CD4-positive, alpha-beta T cell (primary cell): Measurements from ENCODE around the gene LRP1B. TPM values are rescaled to one million over a fixed set of nuclear protein-coding genes. Genes with fewer than 3 reads are reported as not detected.

ENCODE experiments used
- ATAC-seq: fragments of 200-7000 bp; cut with Tn5 transposase; one replicate; pipeline ENCODE4 v1.10.0; 2022; ENCODE audit warnings: mild to moderate bottlenecking; ENCODE audit not compliant: poor library complexity
- CTCF ChIA-PET: fragments of 350-600 bp; sonication (Branson Sonifier 250); formaldehyde crosslinking; loops from one replicate; lab custom pipeline; 2021; ENCODE audit warnings: antibody characterized with exemption, inconsistent platforms; lab: Charles Lee
- POLR2A ChIA-PET: fragments of 350-600 bp; sonication (Branson Sonifier 250); formaldehyde crosslinking; loops from one replicate; lab custom pipeline; 2021; ENCODE audit warnings: antibody characterized with exemption, inconsistent platforms; lab: Charles Lee
- DNase-seq, 14 experiments: peaks; one replicate each; pipeline ENCODE4 v3.0.0-alpha.2; 2013 to 2020; ENCODE audit warnings: mixed read lengths in 2 of 14
- H3K27ac ChIP-seq, 2 donors: one replicate each; pipeline versions ENCODE4 v1.5.1 to v1.7.0; 2013; ENCODE audit warnings: low read length in 2 of 2, low read depth in 1 of 2, mild to moderate bottlenecking in 1 of 2
- H3K27me3 ChIP-seq, 2 experiments: 1 replicate in 1 of 2; 2 replicates in 1 of 2; pipeline versions ENCODE4 v1.6.1 to v1.7.0; 2013; ENCODE audit warnings: low read length in 2 of 2, control low read depth in 1 of 2, mild to moderate bottlenecking in 1 of 2, moderate library complexity in 1 of 2; ENCODE audit not compliant: insufficient read depth in 2 of 2, control insufficient read depth in 1 of 2
- H3K36me3 ChIP-seq: one replicate; pipeline ENCODE4 v1.6.1; 2013; ENCODE audit warnings: low read length, control low read depth; ENCODE audit not compliant: insufficient read depth
- H3K4me1 ChIP-seq: one replicate; pipeline ENCODE4 v1.6.1; 2013; ENCODE audit warnings: low read length, control low read depth; ENCODE audit not compliant: insufficient read depth
- H3K4me3 ChIP-seq: one replicate; pipeline ENCODE4 v1.5.1; 2013; ENCODE audit warnings: mild to moderate bottlenecking, low read length, moderate library complexity
- H3K9me3 ChIP-seq, 2 experiments: 1 replicate in 1 of 2; 2 replicates in 1 of 2; pipeline versions ENCODE4 v1.6.1 to v1.7.0; 2013; ENCODE audit warnings: low read length in 2 of 2, mild to moderate bottlenecking in 2 of 2, control low read depth in 1 of 2, moderate library complexity in 1 of 2; ENCODE audit not compliant: control insufficient read depth in 1 of 2, insufficient read depth in 1 of 2
- H3K27ac Mint-ChIP-seq: one replicate; pipeline ENCODE4 v1.8.0; 2020; ENCODE audit warnings: mixed read lengths
- H3K27me3 Mint-ChIP-seq: one replicate; pipeline ENCODE4 v1.8.0; 2021; ENCODE audit warnings: mixed read lengths
- H3K36me3 Mint-ChIP-seq: one replicate; pipeline ENCODE4 v1.8.0; 2021; ENCODE audit warnings: low read depth, mixed read lengths
- H3K4me1 Mint-ChIP-seq: one replicate; pipeline ENCODE4 v1.8.0; 2021; ENCODE audit warnings: low read depth, mixed read lengths
- H3K4me3 Mint-ChIP-seq: one replicate; pipeline ENCODE4 v1.8.0; 2020; ENCODE audit warnings: mild to moderate bottlenecking, mixed read lengths
- H3K9me3 Mint-ChIP-seq: one replicate; pipeline ENCODE4 v1.8.0; 2020; ENCODE audit warnings: mixed read lengths
- CTCF ChIP-seq: fragments of 200-600 bp; IDR thresholded peaks from one replicate; pipeline ENCODE4 v1.8.0; 2022; ENCODE audit warnings: antibody characterized with exemption, mild to moderate bottlenecking
- intact Hi-C, 2 experiments: fragments of 100-400 bp; cut with DNase I in 1 of 2; cut with micrococcal nuclease in 1 of 2; formaldehyde crosslinking; loops; one replicate each; pipeline versions ENCODE4 v1.15.1 to v1.9.0; 2023 to 2025; cut with DNase I, micrococcal nuclease
- total RNA-seq, 174 experiments: library from RNA in 2 of 174; stranded (reverse) in 2 of 174; gene quantifications; one replicate each; pipeline ENCODE4 v1.2.3 and lab custom pipeline; 2021 to 2026

Gene LRP1B
- total RNA-seq, 2 experiments from 2014 or later, result not detected

DNA sequence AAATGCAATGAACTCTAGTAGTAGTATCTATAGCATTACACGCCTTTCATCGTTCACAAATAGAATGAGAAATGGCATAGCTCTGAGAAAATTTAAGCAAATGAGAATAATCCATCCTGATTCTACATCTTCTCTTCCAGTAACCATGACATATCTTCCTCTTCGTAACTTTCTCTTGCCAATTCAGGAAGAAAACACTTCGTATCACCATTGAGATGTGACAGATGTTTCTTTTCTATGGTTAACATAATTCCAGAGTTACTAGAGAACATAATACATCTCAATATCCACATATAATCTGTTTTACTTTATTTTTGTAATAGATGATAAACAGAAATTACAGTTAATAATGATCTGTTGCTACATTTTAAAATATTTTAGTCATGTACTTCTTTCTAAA lies 1527.4 kb downstream of the LRP1B start:
- no peak overlapping the region for H3K4me3 ChIP-seq
- intact Hi-C loops, result no loop called here

GRCh38 chr2:140601801-140602200 lies 1529.0 kb downstream of the LRP1B start:
- Mint-ChIP-seq H3K27ac (no peak overlapping the region), H3K9me3 (peaks cover 3% of the 10 kb centered on the region), H3K4me1 (no peaks in the 10 kb centered on the region), H3K27me3 (no peaks in the 10 kb centered on the region), H3K4me3 (no peak overlapping the region), H3K36me3 (no peaks in the 10 kb centered on the region)
- CTCF ChIA-PET, result no interaction called here
- no peak for TF ChIP-seq CTCF
- DNase-seq (no peak), ATAC-seq (no peak)
- Histone ChIP-seq H3K36me3 (no peaks in the 10 kb centered on the region), H3K4me3 (no peak overlapping the region), H3K9me3 (no peaks in the 10 kb centered on the region), H3K4me1 (no peaks in the 10 kb centered on the region), H3K27me3 (no peaks in the 10 kb centered on the region), H3K27ac (no peak overlapping the region)
- intact Hi-C loops, result no loop called here
- POLR2A ChIA-PET, result no interaction called here

More for the DNA sequence above, 1527.4 kb downstream of the LRP1B start:
- no peak overlapping the region for H3K4me3 Mint-ChIP-seq
- Histone ChIP-seq H3K27ac (no peak overlapping the region), H3K9me3 (no peaks in the 10 kb centered on the region), H3K4me1 (no peaks in the 10 kb centered on the region), H3K36me3 (no peaks in the 10 kb centered on the region), H3K27me3 (no peaks in the 10 kb centered on the region)
- POLR2A ChIA-PET, result no interaction called here
- CTCF ChIA-PET, result no interaction called here
- DNase-seq (no peak), ATAC-seq (no peak)
- H3K4me1 Mint-ChIP-seq, result no peaks in the 10 kb centered on the region
- no peak for TF ChIP-seq CTCF
- H3K27me3 Mint-ChIP-seq, result no peaks in the 10 kb centered on the region
- H3K9me3 Mint-ChIP-seq, result peaks cover 3% of the 10 kb centered on the region
- no peaks in the 10 kb centered on the region for H3K36me3 Mint-ChIP-seq
- H3K27ac Mint-ChIP-seq, result no peak overlapping the region

DNA sequence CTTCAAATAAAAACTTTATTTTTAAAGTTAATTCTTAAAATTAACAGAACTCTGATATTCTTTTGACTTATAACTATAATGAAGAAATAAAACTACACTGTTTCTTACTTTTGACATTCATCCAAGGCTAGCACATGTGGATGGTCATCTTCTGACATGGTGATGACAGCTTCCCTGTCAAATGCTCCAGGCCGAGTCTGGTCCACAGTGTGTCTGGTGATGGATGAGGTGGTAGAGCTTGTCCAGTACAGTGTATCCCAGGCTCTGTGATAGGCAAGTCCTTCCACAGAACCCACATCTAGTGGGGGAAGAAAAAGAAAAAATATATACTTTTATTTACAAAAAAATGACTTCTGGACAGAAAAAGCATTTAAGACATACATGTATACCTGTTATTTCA lies 1529.5 kb downstream of the LRP1B start:
- Histone ChIP-seq H3K4me1 (no peaks in the 10 kb centered on the region), H3K27me3 (no peaks in the 10 kb centered on the region)
- POLR2A ChIA-PET, result no interaction called here

More for the DNA sequence above, 1529.5 kb downstream of the LRP1B start:
- Mint-ChIP-seq H3K4me3 (no peak overlapping the region), H3K4me1 (no peaks in the 10 kb centered on the region), H3K27ac (no peak overlapping the region), H3K36me3 (no peaks in the 10 kb centered on the region), H3K9me3 (peaks cover 3% of the 10 kb centered on the region), H3K27me3 (no peaks in the 10 kb centered on the region)
- no peak for TF ChIP-seq CTCF
- intact Hi-C loops, result no loop called here
- Histone ChIP-seq H3K27ac (no peak overlapping the region), H3K36me3 (no peaks in the 10 kb centered on the region), H3K4me3 (no peak overlapping the region), H3K9me3 (no peaks in the 10 kb centered on the region)
- CTCF ChIA-PET, result no interaction called here
- no peak for DNase-seq
- no peak for ATAC-seq
